Osteocyte (in vitro differentiated cells): ENCODE results near the gene CYFIP1. TPM values are rescaled to one million over a fixed set of nuclear protein-coding genes. Genes with fewer than 3 reads are reported as not detected.

Source experiments
- DNase-seq: peaks from one replicate; pipeline ENCODE4 v3.0.0; 2021; ENCODE audit warnings: mixed read lengths; ENCODE audit not compliant: unreplicated experiment; ENCODE audit errors: extremely low spot score
- H3K27ac Mint-ChIP-seq: one replicate; pipeline ENCODE4 v1.8.0; 2021; ENCODE audit warnings: mild to moderate bottlenecking, mixed read lengths; ENCODE audit not compliant: unreplicated experiment
- H3K27me3 Mint-ChIP-seq: one replicate; pipeline ENCODE4 v1.8.0; 2021; ENCODE audit warnings: mixed read lengths; ENCODE audit not compliant: unreplicated experiment
- H3K36me3 Mint-ChIP-seq: one replicate; pipeline ENCODE4 v1.8.0; 2021; ENCODE audit warnings: mixed read lengths; ENCODE audit not compliant: unreplicated experiment
- H3K4me1 Mint-ChIP-seq: one replicate; pipeline ENCODE4 v1.8.0; 2021; ENCODE audit warnings: mixed read lengths; ENCODE audit not compliant: unreplicated experiment
- H3K4me3 Mint-ChIP-seq: one replicate; pipeline ENCODE4 v1.8.0; 2021; ENCODE audit warnings: mild to moderate bottlenecking, moderate library complexity, mixed read lengths; ENCODE audit not compliant: unreplicated experiment
- H3K9me3 Mint-ChIP-seq: one replicate; pipeline ENCODE4 v1.8.0; 2021; ENCODE audit warnings: mixed read lengths; ENCODE audit not compliant: unreplicated experiment
- CTCF ChIP-seq: fragments of 200-600 bp; sonication (generic); IDR thresholded peaks from 2 replicates; pipeline ENCODE4 v1.5.0; 2021; ENCODE audit warnings: antibody characterized with exemption, mild to moderate bottlenecking, moderate library complexity
- total RNA-seq: library from RNA; stranded (reverse); gene quantifications from 2 replicates; pipeline ENCODE4 v1.2.1, GENCODE V29; 2021

CYFIP1 gene
- total RNA-seq, 1 donor from 2014 or later, result 118 TPM

GRCh38 chr15:22869856-22870255 lies 110.3 kb downstream of the CYFIP1 start:
- Mint-ChIP-seq H3K36me3 (peaks cover 75% of the 10 kb centered on the region), H3K27me3 (no peaks in the 10 kb centered on the region), H3K27ac (no peak overlapping the region), H3K9me3 (no peaks in the 10 kb centered on the region), H3K4me1 (peaks cover 2% of the 10 kb centered on the region), H3K4me3 (no peak overlapping the region)
- no peak for TF ChIP-seq CTCF
- no peak for DNase-seq

GRCh38 chr15:22868928-22869327 lies 111.2 kb downstream of the CYFIP1 start:
- Mint-ChIP-seq H3K36me3 (peaks cover 74% of the 10 kb centered on the region), H3K27ac (no peak overlapping the region), H3K9me3 (no peaks in the 10 kb centered on the region), H3K27me3 (no peaks in the 10 kb centered on the region), H3K4me3 (no peak overlapping the region), H3K4me1 (peaks cover 10% of the 10 kb centered on the region)
- no peak for DNase-seq
- no peak for TF ChIP-seq CTCF

- Mint-ChIP-seq H3K27me3 (no peaks in the 10 kb centered on the region), H3K27ac (no peak overlapping the region), H3K9me3 (no peaks in the 10 kb centered on the region), H3K4me1 (peaks cover 13% of the 10 kb centered on the region), H3K36me3 (peaks cover 76% of the 10 kb centered on the region), H3K4me3 (no peak overlapping the region)
- no peak for DNase-seq
- no peak for TF ChIP-seq CTCF
Observed at GRCh38 chr15:22868495-22868894, 111.7 kb downstream of the CYFIP1 start.

- no peaks in the 10 kb centered on the region for H3K9me3 Mint-ChIP-seq
- no peak for TF ChIP-seq CTCF
- H3K36me3 Mint-ChIP-seq, result peaks cover 71% of the 10 kb centered on the region
- no peak overlapping the region for H3K4me3 Mint-ChIP-seq
- H3K4me1 Mint-ChIP-seq, result peaks cover 13% of the 10 kb centered on the region
- DNase-seq, result no peak
- H3K27ac Mint-ChIP-seq, result no peak overlapping the region
- no peaks in the 10 kb centered on the region for H3K27me3 Mint-ChIP-seq
Observed at GRCh38 chr15:22867886-22868285, 112.3 kb downstream of the CYFIP1 start.

- TF ChIP-seq CTCF, result no peak
Observed at GRCh38 chr15:22866079-22866478, 114.1 kb downstream of the CYFIP1 start.

More at GRCh38 chr15:22866079-22866478, 114.1 kb downstream of the CYFIP1 start:
- H3K27ac Mint-ChIP-seq, result peak overlapping the region; percentile 12
- no peaks in the 10 kb centered on the region for H3K27me3 Mint-ChIP-seq
- DNase-seq, result no peak
- no peak overlapping the region for H3K4me3 Mint-ChIP-seq
- no peaks in the 10 kb centered on the region for H3K9me3 Mint-ChIP-seq
- H3K4me1 Mint-ChIP-seq, result peaks cover 13% of the 10 kb centered on the region
- H3K36me3 Mint-ChIP-seq, result peaks cover 63% of the 10 kb centered on the region
